Natural killer cell (primary cell): ENCODE measurements around the gene ALDH16A1. TPM values are rescaled to one million over a fixed set of nuclear protein-coding genes. Genes with fewer than 3 reads are reported as not detected.

Experiments
- ATAC-seq, 3 donors: fragments of 150-1000 bp in 2 of 3; fragments of 200-7000 bp in 1 of 3; cut with Tn5 transposase; 1 replicate in 1 of 3; 2 replicates in 2 of 3; pipeline ENCODE4 v1.10.0; 2021; ENCODE audit warnings: mild to moderate bottlenecking in 2 of 3, moderate library complexity in 2 of 3
- DNase-seq, 2 donors: peaks; one replicate each; pipeline versions ENCODE4 v3.0.0 to v3.0.0-alpha.2; 2013 to 2021; ENCODE audit warnings: mixed read lengths in 1 of 2
- H3K27ac ChIP-seq: one replicate; pipeline ENCODE4 v1.5.1; 2013; ENCODE audit warnings: mild to moderate bottlenecking, low read length
- H3K27me3 ChIP-seq: one replicate; pipeline ENCODE4 v1.6.1; 2013; ENCODE audit warnings: low read length; ENCODE audit not compliant: control insufficient read depth, insufficient read depth
- H3K36me3 ChIP-seq: one replicate; pipeline ENCODE4 v1.6.1; 2013; ENCODE audit warnings: low read length; ENCODE audit not compliant: control insufficient read depth, insufficient read depth
- H3K4me1 ChIP-seq: one replicate; pipeline ENCODE4 v1.6.1; 2013; ENCODE audit warnings: low read length; ENCODE audit not compliant: control insufficient read depth, insufficient read depth
- H3K4me3 ChIP-seq: one replicate; pipeline ENCODE4 v1.5.1; 2013; ENCODE audit warnings: low read length
- H3K9me3 ChIP-seq: one replicate; pipeline ENCODE4 v1.6.1; 2013; ENCODE audit warnings: low read length; ENCODE audit not compliant: control insufficient read depth, insufficient read depth
- H3K27ac Mint-ChIP-seq, 2 donors: one replicate each; pipeline ENCODE4 v1.8.0; 2022; ENCODE audit warnings: mild to moderate bottlenecking in 2 of 2, mixed read lengths in 2 of 2, moderate library complexity in 1 of 2
- H3K27me3 Mint-ChIP-seq, 2 donors: one replicate each; pipeline ENCODE4 v1.8.0; 2022; ENCODE audit warnings: low read depth in 2 of 2, mixed read lengths in 2 of 2
- H3K36me3 Mint-ChIP-seq: one replicate; pipeline ENCODE4 v1.8.0; 2022; ENCODE audit warnings: mixed read lengths
- H3K4me1 Mint-ChIP-seq, 2 donors: one replicate each; pipeline ENCODE4 v1.8.0; 2022; ENCODE audit warnings: mixed read lengths in 2 of 2
- H3K4me3 Mint-ChIP-seq: one replicate; pipeline ENCODE4 v1.8.0; 2022; ENCODE audit warnings: mild to moderate bottlenecking, moderate library complexity, mixed read lengths
- H3K9me3 Mint-ChIP-seq, 2 donors: one replicate each; pipeline ENCODE4 v1.8.0; 2022; ENCODE audit warnings: mixed read lengths in 2 of 2
- CTCF ChIP-seq: fragments of 200-600 bp; IDR thresholded peaks from one replicate; pipeline ENCODE4 v1.8.0; 2022; ENCODE audit warnings: antibody characterized with exemption
- WGBS: methylation state at CpG from one replicate; pipeline ENCODE4 v1.1.7; 2013; ENCODE audit warnings: missing lambda C conversion rate; ENCODE audit not compliant: insufficient coverage; 5-methylcytosine and 5-hydroxymethylcytosine counted together
- intact Hi-C: fragments of 100-400 bp; cut with micrococcal nuclease; formaldehyde crosslinking; loops from one replicate; pipeline ENCODE4 v1.14.2; 2022
- total RNA-seq, 4 donors: library from RNA; stranded (reverse); fragments of 120-200 nt in 1 of 4; gene quantifications; one replicate each; pipeline versions ENCODE4 v1.2.3 to v1.2.4, GENCODE V29; 2013 to 2022

The ALDH16A1 gene
- total RNA-seq, 3 donors from 2014 or later (not counting 1 experiment from before 2014, with no cell fraction given) = 39.9 to 43.2 (median 41.4) TPM

GRCh38 chr19:49502866-49503581 lies 50.0 kb downstream of the ALDH16A1 start:
- Histone ChIP-seq H3K27ac (peak overlapping the region; percentile 83), H3K4me3 (no peak overlapping the region), H3K36me3 (peaks cover 18% of the 10 kb centered on the region), H3K27me3 (no peaks in the 10 kb centered on the region), H3K4me1 (peaks cover 60% of the 10 kb centered on the region), H3K9me3 (no peaks in the 10 kb centered on the region)
- Mint-ChIP-seq H3K27ac (peak overlapping the region; percentile 97), H3K27me3 (no peaks in the 10 kb centered on the region), H3K4me3 (no peak overlapping the region), H3K4me1 (peaks cover 30 to 48% of the 10 kb centered on the region in 2 donors), H3K36me3 (no peaks in the 10 kb centered on the region), H3K9me3 (no peaks in the 10 kb centered on the region)
- DNase-seq = peak in 1 of 2 donors; percentile 82
- TF ChIP-seq CTCF = peak; percentile 60
- peak in 1 of 3 donors; percentile 11 for ATAC-seq
- WGBS = 66% methylated on average over 14 of the region's 14 CpGs
- intact Hi-C loops = loop anchor here (1.0 kb wide), 1 partner anchor 177 kb away; no protein-coding TSS in a partner anchor

DNA sequence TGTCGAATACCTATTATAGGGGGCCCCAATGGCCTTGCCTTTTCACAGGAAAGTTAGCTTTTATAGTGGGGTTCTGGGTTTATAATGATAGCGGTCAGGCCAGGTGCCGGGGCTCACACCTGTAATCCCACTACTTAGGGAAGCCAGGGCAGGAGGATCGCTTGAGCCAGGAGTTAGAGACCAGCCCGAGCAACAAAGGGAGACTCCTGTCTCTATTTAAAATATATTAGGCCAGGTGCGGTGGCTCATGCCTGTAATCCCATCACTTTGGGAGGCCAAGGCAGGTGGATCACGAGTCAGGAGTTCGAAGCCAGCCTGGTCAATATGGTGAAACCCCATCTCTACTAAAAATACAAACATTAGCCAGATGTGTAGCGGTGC lies 50.5 kb downstream of the ALDH16A1 start:
- Mint-ChIP-seq H3K27me3 (no peaks in the 10 kb centered on the region), H3K27ac (no peak overlapping the region), H3K36me3 (no peaks in the 10 kb centered on the region), H3K9me3 (no peaks in the 10 kb centered on the region), H3K4me3 (no peak overlapping the region), H3K4me1 (peaks cover 28 to 42% of the 10 kb centered on the region in 2 donors)
- WGBS = 93% methylated on average over 9 of the region's 9 CpGs
- Histone ChIP-seq H3K36me3 (peaks cover 13% of the 10 kb centered on the region), H3K27ac (no peak overlapping the region), H3K9me3 (no peaks in the 10 kb centered on the region), H3K4me3 (no peak overlapping the region), H3K27me3 (no peaks in the 10 kb centered on the region), H3K4me1 (peaks cover 54% of the 10 kb centered on the region)
- ATAC-seq = no peak
- no peak for TF ChIP-seq CTCF
- no peak for DNase-seq
- intact Hi-C loops = loop anchor here (1.0 kb wide), 1 partner anchor 177 kb away; no protein-coding TSS in a partner anchor

- H3K27ac Mint-ChIP-seq = no peak overlapping the region
- 21% methylated on average over 8 of the region's 8 CpGs for WGBS
Measured at GRCh38 chr19:49506575-49507105, 53.6 kb downstream of the ALDH16A1 start.

More at GRCh38 chr19:49506575-49507105, 53.6 kb downstream of the ALDH16A1 start:
- no peaks in the 10 kb centered on the region for H3K36me3 Mint-ChIP-seq
- no peak overlapping the region for H3K4me3 ChIP-seq
- peaks cover 31% of the 10 kb centered on the region for H3K4me1 ChIP-seq
- peaks cover 12 to 20% of the 10 kb centered on the region in 2 donors for H3K4me1 Mint-ChIP-seq
- ATAC-seq (peak; percentile 83 to 90 (median 88)), DNase-seq (peak; percentile 63 to 90)
- H3K27ac ChIP-seq = no peak overlapping the region
- no peaks in the 10 kb centered on the region for H3K27me3 Mint-ChIP-seq
- H3K4me3 Mint-ChIP-seq = no peak overlapping the region
- intact Hi-C loops = loop anchor here (1.0 kb wide), 2 partner anchors 41 to 64 kb away; no protein-coding TSS in a partner anchor
- no peaks in the 10 kb centered on the region for H3K9me3 Mint-ChIP-seq
- H3K27me3 ChIP-seq = no peaks in the 10 kb centered on the region
- peak; percentile 74 for TF ChIP-seq CTCF
- H3K9me3 ChIP-seq = no peaks in the 10 kb centered on the region
- no peaks in the 10 kb centered on the region for H3K36me3 ChIP-seq
